ENCODE data around the gene SLC38A10.

GRCh38 chr17:81245665-81246342 lies 49.3 kb downstream of the SLC38A10 start:
- TF ChIP-seq BHLHE40 (IDR thresholded peaks at IDR 0.05; ENCODE audit: low read depth, low read length) = no peak
- TF ChIP-seq CTCF (conservative IDR thresholded peaks at IDR 0.05; ENCODE audit: low read depth, low read length) = no peak
- TF ChIP-seq NFE2L2 (IDR thresholded peaks at IDR 0.05; ENCODE audit: low read depth, low read length) = no peak
- TF ChIP-seq CEBPB (IDR thresholded peaks at IDR 0.05; ENCODE audit: low read depth, low read length) = no peak
- no peak for TF ChIP-seq CHD1 (IDR thresholded peaks at IDR 0.05; ENCODE audit: low read depth, low read length)
- no peak for TF ChIP-seq FOS (IDR thresholded peaks at IDR 0.05; ENCODE audit: low read depth, low read length)
- TF ChIP-seq POLR2A (IDR thresholded peaks at IDR 0.05; ENCODE audit: low read depth, low read length) = no peak

Data from IMR-90 (cell line).